NCI-H1105 treated with DMSO at 0.1 percent for 48 hours (cell line): ENCODE measurements around the gene CPXM2.

Source experiments
- DNase-seq: peaks from one replicate; lab custom pipeline; 2025; lab: John Stamatoyannopoulos, UW

The CPXM2 gene

DNA sequence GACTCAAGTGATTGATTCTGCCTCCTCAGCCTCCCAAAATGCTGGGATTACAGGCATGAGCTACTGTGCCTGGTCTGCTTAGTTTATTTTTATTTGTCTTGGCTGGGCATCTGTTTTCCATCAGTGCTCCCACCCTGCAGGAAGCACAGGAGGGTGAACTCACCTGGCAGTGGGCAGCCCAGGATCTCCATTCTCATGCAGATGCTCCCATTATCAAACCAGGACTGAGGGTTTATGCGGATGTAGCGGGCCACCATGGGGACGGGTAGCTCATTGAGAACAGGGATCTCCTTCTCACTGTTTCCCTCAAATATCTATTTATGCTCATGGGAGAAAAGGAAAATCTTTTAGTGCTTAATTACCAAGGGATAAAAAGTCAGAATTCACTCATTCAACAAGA is 93.8 kb downstream of the CPXM2 start:
- DNase-seq: no peak

GRCh38 chr10:123796736-123797135 is 94.9 kb downstream of the CPXM2 start:
- DNase-seq: no peak

- DNase-seq: no peak
Measured at GRCh38 chr10:123795846-123796590, 95.6 kb downstream of the CPXM2 start.

DNA sequence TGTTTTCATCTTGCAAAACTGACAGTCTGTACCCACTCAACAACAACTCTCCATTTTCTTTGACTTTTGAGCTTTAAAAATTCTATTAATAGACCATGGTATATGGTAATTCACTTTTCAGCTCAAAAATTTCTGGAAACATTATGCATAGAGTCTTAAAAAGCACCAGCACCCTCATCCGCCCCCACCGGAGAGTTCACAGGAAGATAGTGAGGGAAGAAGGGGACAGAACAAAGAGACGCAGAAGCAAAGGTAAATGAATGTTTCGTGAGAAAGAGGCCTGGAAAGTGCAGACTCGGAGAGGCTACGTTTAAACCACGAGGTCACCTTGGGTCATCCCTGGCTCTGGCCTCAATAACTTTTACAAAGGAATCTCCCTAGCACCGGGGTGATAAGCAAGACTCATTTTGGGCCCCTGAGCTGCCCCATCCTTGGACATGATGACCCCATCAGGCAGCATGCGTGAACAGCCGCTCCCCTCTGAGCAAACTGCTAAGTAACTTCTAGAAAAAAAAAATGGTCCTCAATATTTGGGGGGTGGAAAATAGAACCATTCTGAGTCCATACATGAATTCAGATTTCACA is 96.3 kb downstream of the CPXM2 start:
- DNase-seq: no peak

DNA sequence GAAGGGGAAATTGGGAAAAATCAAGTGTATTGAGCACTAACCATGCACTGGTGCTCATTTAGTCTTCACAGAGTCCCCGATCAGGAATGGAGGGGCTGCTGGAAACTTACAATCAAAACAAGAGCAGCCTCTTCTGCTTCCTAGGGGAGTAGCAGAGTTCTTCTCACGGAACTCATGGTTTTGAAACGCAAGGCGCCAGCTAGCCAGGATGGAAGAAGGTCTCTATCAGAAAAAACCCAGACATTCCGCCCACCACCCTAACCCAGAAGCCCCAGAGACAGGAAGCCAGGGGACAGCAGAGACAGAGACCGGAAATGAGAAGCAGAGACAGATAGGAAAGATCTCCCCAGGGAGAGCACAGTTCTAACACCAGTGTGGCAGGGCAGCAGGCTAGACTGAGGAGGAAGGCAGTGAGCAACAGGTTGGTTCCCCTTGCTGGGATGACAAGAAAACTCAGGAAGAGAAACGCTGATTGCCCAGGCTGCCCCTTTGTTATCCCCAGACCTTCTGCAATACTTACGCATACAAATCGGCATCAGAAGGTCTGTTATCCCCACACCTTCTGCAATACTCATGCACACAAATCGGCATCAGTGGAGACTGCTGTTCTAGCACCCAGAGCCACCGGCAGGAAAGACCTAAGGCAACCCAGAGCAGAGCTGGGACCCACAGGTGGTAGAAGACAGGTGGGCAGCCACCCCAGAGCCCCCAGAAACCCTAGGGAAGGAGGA is 99.2 kb downstream of the CPXM2 start:
- DNase-seq: no peak

- no peak for DNase-seq
Measured at GRCh38 chr10:123790132-123790885, 101.3 kb downstream of the CPXM2 start.

DNA sequence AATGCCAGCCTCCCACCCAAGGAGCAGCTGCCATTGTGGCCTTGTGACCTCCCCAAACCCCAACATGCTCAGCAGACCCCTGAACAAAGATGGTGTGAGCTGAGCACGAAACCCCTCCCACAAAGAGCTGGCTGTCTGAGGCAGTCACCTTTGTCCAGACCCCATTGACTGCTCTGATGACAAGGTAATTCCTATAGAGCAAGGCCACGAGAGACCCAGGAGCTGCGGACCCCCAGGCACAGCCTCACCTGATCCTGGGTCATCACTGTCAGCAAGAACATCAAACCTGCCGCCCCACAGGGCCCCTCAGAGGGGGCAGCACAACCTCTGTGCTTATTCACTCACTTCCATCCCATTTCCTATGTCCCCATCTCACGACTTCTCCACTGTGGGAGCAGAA is 102.6 kb downstream of the CPXM2 start:
- DNase-seq: no peak

- DNase-seq: no peak
Measured at GRCh38 chr10:123787566-123787965, 104.0 kb downstream of the CPXM2 start.

- DNase-seq: no peak
Measured at GRCh38 chr10:123786896-123787295, 104.7 kb downstream of the CPXM2 start.

DNA sequence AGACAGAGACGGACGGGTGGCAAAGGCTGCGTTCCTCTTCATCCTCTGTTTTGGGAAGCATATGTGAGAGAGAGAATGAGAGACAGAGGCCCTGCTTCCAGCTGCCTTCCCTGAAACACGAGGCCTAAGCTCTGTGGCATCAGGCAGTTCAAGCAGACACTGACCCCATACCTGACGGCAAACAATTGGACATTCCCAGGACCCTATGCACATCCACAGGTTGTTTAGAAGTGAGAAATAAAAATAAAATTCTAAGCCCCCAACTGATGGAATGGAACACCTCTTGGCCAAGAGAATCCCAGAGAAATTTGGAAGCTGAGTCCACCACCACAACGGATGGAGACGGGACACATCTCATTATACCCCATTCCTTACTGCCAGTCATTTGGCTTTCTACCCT is 105.3 kb downstream of the CPXM2 start:
- no peak for DNase-seq

- no peak for DNase-seq
Measured at GRCh38 chr10:123784646-123785045, 107.0 kb downstream of the CPXM2 start.

DNA sequence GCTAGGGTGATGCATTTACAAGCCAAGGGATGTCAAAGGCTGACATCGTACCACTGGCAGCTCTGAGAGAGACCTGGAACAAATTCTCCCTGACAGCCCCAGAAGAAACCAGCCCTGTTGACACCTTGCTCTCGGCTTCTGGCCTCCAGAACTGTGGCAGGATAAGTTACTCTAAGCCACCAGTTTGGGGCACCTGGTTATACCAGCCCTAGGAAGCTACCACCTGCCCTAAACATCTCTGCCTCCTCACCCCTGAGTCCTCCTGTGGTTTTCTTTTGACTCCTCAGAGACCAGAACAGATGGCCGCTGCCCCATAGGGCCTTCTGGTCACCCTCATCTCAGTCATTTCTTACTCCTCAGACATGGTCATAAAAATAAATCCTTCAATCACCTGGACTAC is 107.4 kb downstream of the CPXM2 start:
- DNase-seq: no peak

- no peak for DNase-seq
Measured at GRCh38 chr10:123783296-123783695, 108.3 kb downstream of the CPXM2 start.

- no peak for DNase-seq
Measured at GRCh38 chr10:123782549-123782948, 109.1 kb downstream of the CPXM2 start.

DNA sequence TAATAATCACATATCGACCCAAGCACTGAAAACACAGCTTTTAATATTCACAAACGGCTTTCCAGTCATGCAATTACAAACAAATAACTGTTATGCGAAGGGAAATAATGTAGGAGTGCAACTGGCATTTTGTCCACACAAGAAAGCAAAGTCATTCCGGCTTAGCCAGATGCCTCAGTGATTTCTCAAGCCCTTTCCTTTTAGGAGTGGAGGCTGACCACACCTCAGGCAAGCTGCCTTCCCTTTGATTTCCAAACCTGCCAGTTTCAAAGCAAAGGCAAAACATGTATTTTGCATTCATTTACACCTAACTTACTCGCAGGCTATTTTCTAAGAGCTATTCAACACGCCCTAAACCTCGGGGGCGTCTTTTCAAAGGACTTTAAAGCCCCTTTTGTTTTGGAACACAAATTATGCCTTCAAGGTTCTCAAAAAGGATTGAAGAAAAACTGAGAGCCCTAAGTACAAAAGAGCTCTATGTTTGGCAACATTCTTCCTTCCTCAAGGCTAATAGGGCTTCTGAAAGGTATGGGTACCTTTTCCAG is 109.6 kb downstream of the CPXM2 start:
- DNase-seq: no peak

DNA sequence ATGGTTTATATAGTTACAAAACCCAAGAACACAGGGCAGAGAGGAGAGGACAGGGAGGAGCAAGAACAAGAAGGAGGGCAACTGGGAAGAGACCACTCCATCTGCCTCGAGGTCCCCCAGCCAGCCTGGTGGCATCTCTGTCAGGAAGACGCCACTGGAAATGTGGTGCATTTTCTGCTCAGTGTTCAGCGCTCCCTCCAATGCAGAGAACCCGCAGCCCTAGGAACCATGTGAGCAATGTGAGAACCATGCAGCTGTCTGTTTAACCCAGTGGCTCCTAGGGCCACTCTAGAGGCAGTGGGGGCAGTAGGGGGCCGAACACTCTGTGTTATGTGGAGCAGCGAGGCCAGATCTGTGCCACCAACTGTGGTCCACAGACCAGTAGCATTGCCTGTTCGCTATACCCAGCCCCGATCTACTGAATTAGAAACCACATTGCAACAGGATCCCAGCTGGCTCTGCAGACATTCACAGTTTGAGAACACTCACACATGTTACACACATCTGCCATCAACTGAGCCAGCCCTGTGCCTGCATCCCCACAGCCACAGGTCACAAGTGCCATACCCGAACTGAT is 110.2 kb downstream of the CPXM2 start:
- no peak for DNase-seq

DNA sequence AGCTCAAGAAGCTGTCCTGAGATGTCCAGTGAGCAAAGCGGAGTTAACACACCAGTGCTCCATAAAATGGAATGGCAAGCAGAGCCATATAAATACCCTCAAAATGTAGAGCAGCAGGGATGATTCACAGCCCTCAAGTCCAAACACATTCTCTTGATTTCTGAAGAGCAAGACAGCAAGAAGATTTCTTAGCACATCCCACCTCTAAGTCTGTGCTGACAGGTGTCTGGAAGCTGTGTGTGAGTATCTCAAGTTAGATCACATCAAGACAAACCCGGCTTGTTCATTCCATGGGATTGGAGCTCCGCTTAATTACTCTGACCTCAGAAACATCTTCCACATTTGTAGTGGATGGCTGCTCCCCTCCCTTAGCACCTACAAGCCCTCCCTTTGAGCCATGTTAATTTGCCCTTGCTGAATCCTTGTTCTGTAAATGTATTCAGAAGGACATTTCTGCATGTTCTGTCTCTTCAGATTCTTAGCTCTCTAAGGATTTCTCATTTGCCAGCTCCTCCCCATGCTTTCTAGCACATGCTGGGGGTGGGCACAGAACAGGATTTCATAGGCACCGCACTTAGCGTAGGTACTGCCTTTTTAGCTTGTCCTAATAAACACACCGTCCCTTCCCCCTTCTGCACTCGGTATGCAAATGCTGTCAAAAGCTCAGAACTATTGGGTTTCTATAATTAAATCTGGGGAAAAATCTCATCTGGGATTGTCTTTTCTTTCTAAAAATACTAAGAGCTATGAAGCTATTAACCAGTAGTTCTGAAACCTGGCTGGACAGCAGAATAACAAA is 112.7 kb downstream of the CPXM2 start:
- DNase-seq: no peak

GRCh38 chr10:123777881-123778280 is 113.7 kb downstream of the CPXM2 start:
- no peak for DNase-seq

DNA sequence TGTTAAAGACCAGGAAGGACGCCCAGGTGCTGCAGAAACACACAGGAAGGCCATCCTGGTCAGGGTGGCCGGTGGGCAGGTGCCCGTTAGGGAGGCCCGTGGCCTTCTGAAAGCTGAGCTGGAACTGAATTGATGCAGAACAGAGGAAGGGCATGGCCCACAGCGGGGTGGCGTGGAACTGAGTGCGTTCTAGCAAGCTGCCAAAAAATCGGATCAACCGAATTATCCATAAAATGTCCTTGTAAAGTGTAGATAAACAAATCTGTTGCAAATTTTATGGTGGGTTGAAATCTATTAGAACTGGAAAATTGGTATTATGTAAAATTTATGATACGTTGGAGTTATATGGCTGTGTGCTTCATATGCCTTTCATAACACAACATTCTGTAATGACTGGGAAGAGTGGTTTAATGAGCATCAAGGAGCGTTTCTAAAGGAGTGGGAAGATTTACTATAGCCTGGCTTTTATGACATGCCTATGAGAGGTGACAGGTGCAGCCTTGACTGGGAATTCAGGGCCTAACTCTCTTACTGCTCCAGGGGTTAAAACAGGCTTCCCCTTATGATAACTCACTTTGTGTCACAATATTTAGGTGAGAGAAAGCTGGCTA is 117.4 kb downstream of the CPXM2 start:
- DNase-seq: peak; percentile 10

DNA sequence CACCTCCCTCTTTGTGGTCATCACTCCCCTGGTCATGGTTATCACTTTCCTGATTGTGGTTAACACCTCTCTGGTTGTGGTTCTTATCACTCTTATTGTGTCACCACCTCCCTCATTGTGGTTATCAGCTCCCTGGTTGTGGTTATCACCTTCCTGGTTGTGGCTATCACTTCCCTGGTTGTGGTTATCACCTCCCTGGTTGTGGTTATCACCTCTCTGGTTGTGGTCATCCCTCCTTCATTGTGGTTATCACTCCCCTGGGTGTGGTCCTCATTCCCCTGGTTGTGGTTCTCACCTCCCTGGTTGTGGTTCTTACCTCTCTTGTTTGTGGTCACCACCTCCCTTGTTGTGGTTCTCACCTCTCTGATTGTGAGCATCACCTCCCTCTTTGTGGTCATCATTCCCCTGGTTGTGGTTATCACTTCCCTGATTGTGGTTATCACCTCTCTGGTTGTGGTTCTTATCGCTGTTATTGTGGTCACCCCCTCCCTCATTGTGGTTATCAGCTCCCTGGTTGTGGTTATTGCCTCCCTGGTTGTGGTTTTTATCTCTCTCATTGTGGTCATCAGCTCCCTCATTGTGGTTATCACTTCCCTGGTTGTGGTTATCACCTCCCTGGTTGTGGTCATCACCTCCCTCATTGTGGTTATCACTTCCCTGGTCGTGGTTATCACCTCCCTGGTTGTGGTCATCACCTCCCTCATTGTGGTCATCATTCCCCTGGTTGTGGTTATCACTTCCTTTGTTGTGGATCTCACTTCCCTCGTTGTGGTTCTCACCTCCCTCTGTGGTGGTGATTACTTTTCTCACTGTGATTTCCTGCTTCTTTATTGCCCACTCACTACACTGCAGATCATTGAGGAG is 118.7 kb downstream of the CPXM2 start:
- DNase-seq: no peak
